Measurements from ENCODE around the gene STAT5A.
A peak's percentile ranks its signal among the peaks of the same experiment; 100 is the strongest.
"Not testable (repeated sequence)": the region's sequence is repeated elsewhere in the genome, so short reads cannot be mapped to it uniquely, and the experiment has no call there.

STAT5A gene

GRCh38 chr17:42303694-42304093 is 15.4 kb downstream of the STAT5A start:
- in situ Hi-C loops (cut with MboI; ENCODE audit: low pct_unique_long_range_greater_than_20kb, low sequenced_read_pairs), result loop anchor here (25.0 kb wide), 1 partner anchor 209 kb away; no protein-coding TSS in a partner anchor
- no peak for DNase-seq

DNA sequence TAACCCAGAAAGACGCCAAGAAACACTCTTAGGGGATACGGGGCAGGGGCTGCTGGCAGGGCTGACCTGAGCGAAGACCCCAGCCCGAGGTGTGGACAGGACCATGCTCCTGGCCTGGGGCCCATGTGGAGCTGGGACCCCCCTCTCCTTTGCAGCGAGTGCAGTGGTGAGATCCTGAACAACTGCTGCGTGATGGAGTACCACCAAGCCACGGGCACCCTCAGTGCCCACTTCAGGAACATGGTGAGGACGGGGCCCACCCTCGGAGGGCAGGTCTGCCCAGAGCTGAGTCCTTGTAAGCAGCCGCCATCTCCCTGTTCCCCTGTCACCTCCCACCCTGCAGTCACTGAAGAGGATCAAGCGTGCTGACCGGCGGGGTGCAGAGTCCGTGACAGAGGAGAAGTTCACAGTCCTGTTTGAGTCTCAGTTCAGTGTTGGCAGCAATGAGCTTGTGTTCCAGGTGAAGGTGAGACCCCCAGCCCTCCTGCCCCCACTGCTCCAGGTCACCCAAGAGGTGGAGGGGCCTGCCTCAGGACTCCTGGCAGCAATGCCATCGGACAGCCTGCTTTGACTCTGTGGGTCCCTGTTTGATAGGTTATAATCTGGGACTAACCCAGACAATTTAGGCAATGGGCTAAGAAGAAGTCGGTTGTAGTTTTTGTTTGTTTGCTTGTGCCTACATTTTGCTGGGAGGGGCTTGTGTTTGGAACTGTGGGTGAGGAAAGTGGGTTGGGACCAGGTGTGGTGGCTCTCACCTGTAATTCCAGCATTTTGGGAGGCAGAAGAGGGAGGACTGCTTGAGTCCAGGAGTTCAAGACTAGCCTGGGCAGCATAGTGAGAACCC is 16.1 kb downstream of the STAT5A start:
- in situ Hi-C loops (cut with MboI; ENCODE audit: low pct_unique_long_range_greater_than_20kb, low sequenced_read_pairs), result loop anchor here (25.0 kb wide), 1 partner anchor 208 kb away; no protein-coding TSS in a partner anchor

DNA sequence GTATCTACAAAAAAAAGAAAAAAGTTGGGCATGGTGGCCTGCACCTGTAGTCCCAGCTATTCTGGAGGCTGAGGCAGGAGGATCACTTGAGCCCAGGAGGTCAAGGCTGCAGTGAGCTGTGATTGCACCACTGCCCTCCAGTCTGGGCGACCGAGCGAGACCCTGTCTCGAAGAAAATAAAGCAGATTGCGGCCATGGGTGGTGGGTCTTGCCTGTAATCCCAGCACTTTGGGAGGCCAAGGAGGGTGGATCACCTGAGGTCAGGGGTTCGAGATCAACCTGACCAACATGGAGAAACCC is 16.7 kb downstream of the STAT5A start:
- in situ Hi-C loops (cut with MboI; ENCODE audit: low pct_unique_long_range_greater_than_20kb, low sequenced_read_pairs), result loop anchor here (25.0 kb wide), 1 partner anchor 207 kb away; no protein-coding TSS in a partner anchor

More for the DNA sequence above, 16.1 kb downstream of the STAT5A start:
- DNase-seq, result no peak

DNA sequence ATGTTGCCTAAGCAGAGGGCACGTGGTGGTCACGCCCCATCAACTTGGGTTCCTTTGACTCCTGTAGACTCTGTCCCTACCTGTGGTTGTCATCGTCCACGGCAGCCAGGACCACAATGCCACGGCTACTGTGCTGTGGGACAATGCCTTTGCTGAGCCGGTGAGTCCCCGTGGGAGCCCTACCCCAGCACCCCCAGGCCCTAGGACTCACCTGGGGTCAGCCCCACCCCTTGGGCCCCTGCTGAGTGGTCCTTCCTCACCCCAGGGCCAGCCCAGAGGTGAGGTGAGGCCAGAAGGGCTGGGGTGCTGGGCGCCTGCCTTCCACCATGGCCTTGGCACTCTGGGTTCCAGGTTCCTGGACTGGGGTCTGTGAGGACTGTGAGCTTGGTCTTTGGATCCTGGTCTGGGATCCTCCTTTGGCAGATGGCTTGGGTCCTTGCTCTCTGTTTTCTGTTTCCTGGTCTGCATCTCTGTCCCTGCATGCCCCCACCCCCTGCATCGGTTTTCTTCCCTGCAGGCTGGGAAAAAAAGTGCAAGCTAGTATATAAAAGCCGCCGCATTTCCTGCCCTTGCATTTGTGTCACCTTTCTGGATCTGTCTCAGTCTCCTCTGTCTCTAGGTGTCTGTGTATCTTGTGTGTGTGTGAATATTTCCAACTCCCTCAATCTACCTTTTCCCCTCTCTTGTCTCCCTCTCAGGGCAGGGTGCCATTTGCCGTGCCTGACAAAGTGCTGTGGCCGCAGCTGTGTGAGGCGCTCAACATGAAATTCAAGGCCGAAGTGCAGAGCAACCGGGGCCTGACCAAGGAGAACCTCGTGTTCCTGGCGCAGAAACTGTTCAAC is 17.5 kb downstream of the STAT5A start:
- in situ Hi-C loops (cut with MboI; ENCODE audit: low pct_unique_long_range_greater_than_20kb, low sequenced_read_pairs), result loop anchor here (25.0 kb wide), 1 partner anchor 207 kb away; no protein-coding TSS in a partner anchor
- no peak for DNase-seq

More for the DNA sequence above, 16.7 kb downstream of the STAT5A start:
- DNase-seq, result not testable (repeated sequence)

DNA sequence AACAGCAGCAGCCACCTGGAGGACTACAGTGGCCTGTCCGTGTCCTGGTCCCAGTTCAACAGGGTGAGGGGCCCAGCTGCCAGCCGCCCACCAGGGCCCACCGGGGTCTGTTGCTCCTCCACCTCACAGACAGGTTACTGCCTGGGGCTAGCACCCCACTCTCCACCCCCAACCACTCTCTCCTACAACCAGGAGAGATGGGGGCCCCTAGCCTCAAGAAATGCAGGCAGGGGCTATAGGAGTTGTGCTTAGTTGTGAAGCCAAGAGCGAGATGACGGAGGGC is 18.0 kb downstream of the STAT5A start:
- DNase-seq, result no peak
- in situ Hi-C loops (cut with MboI; ENCODE audit: low pct_unique_long_range_greater_than_20kb, low sequenced_read_pairs), result loop anchor here (25.0 kb wide), 1 partner anchor 206 kb away; no protein-coding TSS in a partner anchor

- no peak for DNase-seq
- in situ Hi-C loops (cut with MboI; ENCODE audit: low pct_unique_long_range_greater_than_20kb, low sequenced_read_pairs), result loop anchor here (25.0 kb wide), 1 partner anchor 205 kb away; no protein-coding TSS in a partner anchor
These were observed 19.1 kb downstream of the STAT5A start for GRCh38 chr17:42307362-42307927.

DNA sequence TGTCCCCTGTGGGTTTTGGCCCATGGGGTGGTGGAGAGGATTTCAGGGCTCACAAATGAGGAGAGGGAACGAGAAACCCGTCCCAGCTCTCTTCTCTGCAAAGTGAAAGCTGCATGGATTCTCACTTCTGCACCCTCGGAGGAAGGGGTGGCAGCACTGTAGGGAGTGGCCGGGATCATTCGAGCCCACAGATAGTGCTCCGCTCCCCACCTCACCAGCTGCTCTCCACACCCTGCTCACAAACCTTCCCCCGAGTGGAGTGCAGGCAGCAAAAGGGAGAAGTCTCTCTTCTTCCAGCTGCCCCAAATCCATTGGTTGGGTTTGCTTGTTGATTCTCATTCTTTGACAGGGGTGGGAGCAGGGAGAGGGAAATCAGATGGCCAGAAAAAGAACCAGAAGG is 20.1 kb downstream of the STAT5A start:
- in situ Hi-C loops (cut with MboI; ENCODE audit: low pct_unique_long_range_greater_than_20kb, low sequenced_read_pairs), result loop anchor here (25.0 kb wide), 1 partner anchor 204 kb away; no protein-coding TSS in a partner anchor

GRCh38 chr17:42309142-42309541 is 20.8 kb downstream of the STAT5A start:
- in situ Hi-C loops (cut with MboI; ENCODE audit: low pct_unique_long_range_greater_than_20kb, low sequenced_read_pairs), result loop anchor here (25.0 kb wide), 1 partner anchor 203 kb away; no protein-coding TSS in a partner anchor
- DNase-seq, result no peak

More for the DNA sequence above, 20.1 kb downstream of the STAT5A start:
- DNase-seq, result no peak

DNA sequence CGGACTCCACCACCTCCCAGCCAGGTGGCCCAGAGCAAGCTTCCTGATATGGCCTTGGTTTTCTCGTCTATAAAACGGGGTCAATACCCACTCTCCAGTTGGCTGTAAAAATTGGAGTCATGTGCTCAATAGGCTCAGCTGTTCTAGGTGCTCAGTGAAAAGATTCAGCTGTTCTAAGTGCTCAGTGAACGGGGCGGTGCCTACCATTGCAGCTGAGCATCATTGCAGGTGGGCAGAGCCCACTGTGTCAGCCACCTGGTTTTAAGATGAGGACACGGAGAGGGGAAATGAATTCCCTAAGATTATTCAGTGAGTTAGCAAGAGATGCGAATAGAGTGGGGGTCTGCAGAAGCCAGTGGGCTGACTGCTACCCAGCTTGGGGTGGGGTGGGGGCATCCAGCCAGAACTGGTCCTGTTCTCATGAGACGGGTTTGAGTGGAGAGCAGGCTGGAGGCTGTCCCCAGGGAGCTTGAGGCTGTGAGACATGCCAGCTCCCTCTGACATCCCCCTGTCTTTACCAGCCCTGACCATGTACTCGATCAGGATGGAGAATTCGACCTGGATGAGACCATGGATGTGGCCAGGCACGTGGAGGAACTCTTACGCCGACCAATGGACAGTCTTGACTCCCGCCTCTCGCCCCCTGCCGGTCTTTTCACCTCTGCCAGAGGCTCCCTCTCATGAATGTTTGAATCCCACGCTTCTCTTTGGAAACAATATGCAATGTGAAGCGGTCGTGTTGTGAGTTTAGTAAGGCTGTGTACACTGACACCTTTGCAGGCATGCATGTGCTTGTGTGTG is 21.9 kb downstream of the STAT5A start:
- DNase-seq, result no peak
- in situ Hi-C loops (cut with MboI; ENCODE audit: low pct_unique_long_range_greater_than_20kb, low sequenced_read_pairs), result loop anchor here (10.0 to 25.0 kb wide), 2 partner anchors 95 to 202 kb away; no protein-coding TSS in a partner anchor

GRCh38 chr17:42310787-42311215 is 22.5 kb downstream of the STAT5A start:
- in situ Hi-C loops (cut with MboI; ENCODE audit: low pct_unique_long_range_greater_than_20kb, low sequenced_read_pairs), result loop anchor here (10.0 to 25.0 kb wide), 2 partner anchors 94 to 202 kb away; no protein-coding TSS in a partner anchor

DNA sequence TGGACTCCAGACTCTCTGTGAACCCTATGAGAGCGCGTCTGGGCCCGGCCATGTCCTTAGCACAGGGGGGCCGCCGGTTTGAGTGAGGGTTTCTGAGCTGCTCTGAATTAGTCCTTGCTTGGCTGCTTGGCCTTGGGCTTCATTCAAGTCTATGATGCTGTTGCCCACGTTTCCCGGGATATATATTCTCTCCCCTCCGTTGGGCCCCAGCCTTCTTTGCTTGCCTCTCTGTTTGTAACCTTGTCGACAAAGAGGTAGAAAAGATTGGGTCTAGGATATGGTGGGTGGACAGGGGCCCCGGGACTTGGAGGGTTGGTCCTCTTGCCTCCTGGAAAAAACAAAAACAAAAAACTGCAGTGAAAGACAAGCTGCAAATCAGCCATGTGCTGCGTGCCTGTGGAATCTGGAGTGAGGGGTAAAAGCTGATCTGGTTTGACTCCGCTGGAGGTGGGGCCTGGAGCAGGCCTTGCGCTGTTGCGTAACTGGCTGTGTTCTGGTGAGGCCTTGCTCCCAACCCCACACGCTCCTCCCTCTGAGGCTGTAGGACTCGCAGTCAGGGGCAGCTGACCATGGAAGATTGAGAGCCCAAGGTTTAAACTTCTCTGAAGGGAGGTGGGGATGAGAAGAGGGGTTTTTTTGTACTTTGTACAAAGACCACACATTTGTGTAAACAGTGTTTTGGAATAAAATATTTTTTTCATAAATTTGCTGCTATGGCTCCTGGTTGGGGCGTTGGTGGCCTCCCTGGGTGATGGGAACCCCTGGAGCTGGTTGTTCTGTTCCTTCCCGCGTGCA is 23.1 kb downstream of the STAT5A start:
- in situ Hi-C loops (cut with MboI; ENCODE audit: low pct_unique_long_range_greater_than_20kb, low sequenced_read_pairs), result loop anchor here (10.0 to 25.0 kb wide), 2 partner anchors 93 to 201 kb away; no protein-coding TSS in a partner anchor
- peak; percentile 88 for DNase-seq

More at GRCh38 chr17:42310787-42311215, 22.5 kb downstream of the STAT5A start:
- no peak for DNase-seq

GRCh38 chr17:42312035-42312284 is 23.7 kb downstream of the STAT5A start:
- in situ Hi-C loops (cut with MboI; ENCODE audit: low pct_unique_long_range_greater_than_20kb, low sequenced_read_pairs), result loop anchor here (10.0 to 25.0 kb wide), 2 partner anchors 93 to 200 kb away; no protein-coding TSS in a partner anchor
- DNase-seq, result no peak

GRCh38 chr17:42312285-42313130 is 24.2 kb downstream of the STAT5A start:
- in situ Hi-C loops (cut with MboI; ENCODE audit: low pct_unique_long_range_greater_than_20kb, low sequenced_read_pairs), result loop anchor here (10.0 to 25.0 kb wide), 2 partner anchors 92 to 200 kb away; no protein-coding TSS in a partner anchor
- DNase-seq, result peak; percentile 91

GRCh38 chr17:42313389-42313772 is 25.1 kb downstream of the STAT5A start:
- in situ Hi-C loops (cut with MboI; ENCODE audit: low pct_unique_long_range_greater_than_20kb, low sequenced_read_pairs), result loop anchor here (10.0 to 25.0 kb wide), 2 partner anchors 91 to 199 kb away; no protein-coding TSS in a partner anchor
- DNase-seq, result no peak

DNA sequence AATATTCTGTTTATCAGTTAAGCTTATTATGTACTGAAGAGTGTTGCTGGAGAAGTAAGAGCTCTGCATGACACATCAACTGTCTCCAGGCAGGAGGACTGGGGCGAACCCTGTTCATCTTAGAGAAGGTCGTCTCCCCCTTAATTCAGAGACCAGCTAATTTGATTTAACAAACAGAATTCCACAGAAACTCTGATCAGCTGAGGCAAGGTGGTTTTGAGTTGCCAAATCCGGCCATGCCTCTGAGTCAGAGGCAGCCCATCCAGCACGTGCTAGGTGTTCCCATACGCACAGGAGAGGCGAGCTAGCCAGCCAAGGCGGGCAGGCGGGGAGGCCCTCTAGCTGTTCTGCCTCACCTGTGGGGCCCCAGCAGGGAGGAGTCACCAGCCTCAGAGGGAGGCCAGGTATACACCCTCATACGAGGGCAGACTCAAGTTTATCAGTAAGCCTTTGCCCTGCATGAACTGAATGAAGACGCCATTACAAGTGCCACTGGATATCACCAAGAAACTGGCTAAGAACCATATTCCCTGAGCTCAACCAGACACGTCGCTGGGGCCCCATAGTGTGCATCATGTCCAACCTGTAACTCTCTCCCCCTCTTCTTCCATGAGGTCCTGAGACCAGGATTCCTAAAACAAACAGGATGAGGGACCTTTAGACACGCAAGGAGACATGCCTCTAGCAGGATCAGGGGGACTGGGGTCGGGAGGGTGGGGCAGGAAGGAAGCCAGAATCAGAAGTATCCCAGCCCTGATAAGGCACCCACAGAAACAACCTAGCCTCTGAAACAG is 25.7 kb downstream of the STAT5A start:
- in situ Hi-C loops (cut with MboI; ENCODE audit: low pct_unique_long_range_greater_than_20kb, low sequenced_read_pairs), result loop anchor here (10.0 to 25.0 kb wide), 2 partner anchors 91 to 198 kb away; no protein-coding TSS in a partner anchor
- DNase-seq, result no peak
